Panc1 (cell line): ENCODE results near the gene SH3PXD2A. TPM values are rescaled to one million over a fixed set of nuclear protein-coding genes. Genes with fewer than 3 reads are reported as not detected.
A peak's percentile ranks its signal among the peaks of the same experiment; 100 is the strongest.

Experiments
- ATAC-seq: fragments of 200-7000 bp; cut with Tn5 transposase; 2 replicates; pipeline ENCODE4 v1.9.1; 2020; ENCODE audit warnings: mild to moderate bottlenecking, moderate library complexity
- BruUV-seq: library from RNA; stranded (reverse); fragments of 400-500 nt; replicated peaks from 2 replicates; lab custom pipeline; 2021; lab: Mats Ljungman, UMichigan
- CTCF ChIA-PET: fragments of 300-600 bp; sonication (Branson Sonifier 250); formaldehyde crosslinking; loops from one replicate; lab custom pipeline; 2022; ENCODE audit warnings: antibody characterized with exemption; lab: Charles Lee
- POLR2A ChIA-PET: fragments of 300-600 bp; sonication (Branson Sonifier 250); formaldehyde crosslinking; loops from one replicate; lab custom pipeline; 2022; ENCODE audit warnings: antibody characterized with exemption; lab: Charles Lee
- DNase-seq: peaks from one replicate; pipeline ENCODE4 v3.0.0-alpha.2; 2010; ENCODE audit warnings: low read depth, low spot score
- H3K27ac ChIP-seq: 2 replicates; pipeline ENCODE4 v1.5.1; 2011; ENCODE audit warnings: mild to moderate bottlenecking, low read length, inconsistent platforms
- H3K27me3 ChIP-seq: fragments of 200-500 bp; sonication (Bioruptor generic); 2 replicates; pipeline ENCODE4 v1.6.0; 2014; ENCODE audit warnings: low read length, inconsistent platforms; ENCODE audit not compliant: control insufficient read depth, insufficient read depth
- H3K36me3 ChIP-seq: fragments of 200-500 bp; sonication (Bioruptor generic); 2 replicates; pipeline ENCODE4 v1.5.1; 2014; ENCODE audit warnings: inconsistent platforms, mild to moderate bottlenecking, low read length, moderate library complexity; ENCODE audit not compliant: control insufficient read depth, insufficient read depth
- H3K4me1 ChIP-seq: 2 replicates; pipeline ENCODE4 v1.5.1; 2011; ENCODE audit warnings: inconsistent platforms, mild to moderate bottlenecking, low read length, moderate library complexity; ENCODE audit not compliant: control insufficient read depth, insufficient read depth
- H3K4me3 ChIP-seq, 2 experiments: 2 replicates each; pipeline ENCODE4 v1.5.1; 2011 to 2012; ENCODE audit warnings: low read depth in 2 of 2, low read length in 2 of 2, mild to moderate bottlenecking in 2 of 2, inconsistent platforms in 1 of 2, moderate library complexity in 1 of 2
- H3K9me3 ChIP-seq: fragments of 200-500 bp; sonication (Bioruptor generic); 2 replicates; pipeline ENCODE4 v1.5.1; 2014; ENCODE audit warnings: low read depth, mild to moderate bottlenecking, inconsistent platforms, low read length, moderate library complexity; ENCODE audit not compliant: control insufficient read depth, insufficient read depth
- CTCF ChIP-seq: fragments of 450-650 bp; IDR thresholded peaks from 2 replicates; pipeline ENCODE4 v1.5.1; 2017; ENCODE audit warnings: mild to moderate bottlenecking
- POLR2AphosphoS5 ChIP-seq: IDR thresholded peaks from 2 replicates; pipeline ENCODE4 v1.6.1; 2012; ENCODE audit warnings: mild to moderate bottlenecking, low read depth, low read length, moderate library complexity
- REST ChIP-seq, 2 experiments: IDR thresholded peaks; 2 replicates each; pipeline ENCODE4 v1.6.1; 2011 to 2012; ENCODE audit warnings: low read depth in 2 of 2, control low read depth in 1 of 2, low read length in 1 of 2, mild to moderate bottlenecking in 1 of 2, moderate library complexity in 1 of 2; ENCODE audit not compliant: insufficient read depth in 1 of 2
- SIN3A ChIP-seq: IDR thresholded peaks from 2 replicates; pipeline ENCODE4 v1.6.1; 2012; ENCODE audit warnings: low read depth, mild to moderate bottlenecking, low read length, moderate library complexity, borderline replicate concordance; ENCODE audit not compliant: insufficient read depth
- TCF7L2 ChIP-seq: IDR thresholded peaks from 2 replicates; pipeline ENCODE4 v1.6.1; 2011; ENCODE audit warnings: mild to moderate bottlenecking, low read depth, low read length, inconsistent platforms
- in situ Hi-C: cut with HindIII; loops from 2 replicates; pipeline ENCODE4 v1.10.0; 2016; ENCODE audit warnings: low sequenced_read_pairs, low pct_unique_long_range_greater_than_20kb
- intact Hi-C: fragments of 100-400 bp; cut with micrococcal nuclease; formaldehyde crosslinking; loops from one replicate; pipeline ENCODE4 v1.10.0; 2022; ENCODE audit not compliant: unreplicated experiment
- total RNA-seq: library from RNA; stranded (reverse); gene quantifications from one replicate; pipeline ENCODE4 v1.2.1, GENCODE V29; 2021; ENCODE audit not compliant: unreplicated experiment

Gene SH3PXD2A
- total RNA-seq, 1 experiment from 2014 or later = 5.7 TPM

GRCh38 chr10:103765168-103765567 lies 90.2 kb downstream of the SH3PXD2A start:
- BruUV-seq = no TSS peak
- ATAC-seq (peak; percentile 60), DNase-seq (no peak)
- Histone ChIP-seq H3K4me3 (no peak overlapping the region), H3K27ac (no peak overlapping the region), H3K36me3 (no peaks in the 10 kb centered on the region), H3K9me3 (no peaks in the 10 kb centered on the region), H3K4me1 (0 out of 2 replicates have a peak, but pooled peaks cover 13% of the 10 kb centered on the region), H3K27me3 (no peaks in the 10 kb centered on the region)
- ChIA-PET POLR2A (no interaction called here), CTCF (no interaction called here)
- intact Hi-C loops (loop anchor here (10.0 kb wide), 1 partner anchor 90 kb away; the partner anchor contains the start of gene SH3PXD2A), in situ Hi-C loops (no loop called here)
- no peak for TF ChIP-seq TCF7L2

DNA sequence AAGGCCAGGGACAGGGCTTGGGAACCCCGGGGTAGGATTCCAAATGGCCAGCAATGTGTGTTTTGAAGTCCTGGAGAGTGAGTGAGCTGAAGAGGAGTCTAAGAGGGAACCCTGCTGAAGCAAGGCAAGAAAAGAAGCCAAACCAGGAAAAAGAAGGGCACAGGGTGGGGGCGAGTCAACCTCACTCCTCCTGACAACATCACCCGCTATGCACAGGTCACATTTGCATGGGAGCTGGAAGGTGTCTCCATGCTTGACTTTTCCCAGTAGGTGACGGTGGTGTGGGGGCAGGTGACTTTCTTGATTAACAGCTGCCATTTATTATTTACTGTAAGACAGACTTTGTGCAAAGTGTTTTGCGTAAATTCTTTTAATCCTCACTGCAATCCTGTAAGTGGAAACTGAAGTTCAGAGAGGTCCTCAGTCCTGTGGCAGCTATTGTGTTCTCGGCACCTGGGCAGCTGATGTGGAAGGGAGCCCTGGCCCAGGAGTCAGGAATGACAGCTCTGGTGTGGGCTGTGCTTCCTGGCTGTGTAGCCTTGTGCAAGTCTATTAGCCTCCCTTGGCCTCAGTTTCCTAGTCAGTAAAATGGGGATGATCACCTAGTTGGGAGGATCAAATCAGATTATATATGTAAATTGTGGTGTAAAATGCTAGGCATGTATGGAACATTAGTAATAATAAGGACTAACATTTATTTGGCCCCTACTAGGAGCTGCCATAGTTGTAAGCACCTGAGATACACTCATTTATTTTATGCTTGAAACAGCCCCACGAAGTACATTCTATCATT lies 90.9 kb downstream of the SH3PXD2A start:
- no peaks in the 10 kb centered on the region for H3K27me3 ChIP-seq
- H3K4me1 ChIP-seq = peaks cover 18% of the 10 kb centered on the region
- no peak overlapping the region for H3K4me3 ChIP-seq
- intact Hi-C loops = loop anchor here (10.0 kb wide), 1 partner anchor 90 kb away; the partner anchor contains the start of gene SH3PXD2A
- in situ Hi-C loops = no loop called here
- no peak for TF ChIP-seq REST (IDR thresholded peaks at IDR 0.05; ENCODE audit: insufficient read depth in 1 of 2, low read depth in 2 of 2, low read length in 1 of 2)
- no peak for TF ChIP-seq POLR2AphosphoS5
- no peak for TF ChIP-seq CTCF
- no peak for TF ChIP-seq TCF7L2
- TF ChIP-seq SIN3A = no peak
- CTCF ChIA-PET = interaction anchor here (1.0 to 1.3 kb wide), 2 partner anchors 12 to 17 kb away, joined by 3 read pairs; no protein-coding TSS in a partner anchor
- no peak overlapping the region; the same call in 1 of the 2 replicates for H3K27ac ChIP-seq
- no peaks in the 10 kb centered on the region for H3K9me3 ChIP-seq
- no TSS peak for BruUV-seq
- H3K36me3 ChIP-seq = no peaks in the 10 kb centered on the region
- ATAC-seq (no peak), DNase-seq (no peak)
- POLR2A ChIA-PET = no interaction called here
